GM10248 (cell line): ENCODE measurements around the gene FKBP11.

Experiments used
- CTCF ChIA-PET: fragments of 300-600 bp; sonication (Branson Sonifier 250); formaldehyde crosslinking; extraction: SDS; loops from one replicate; lab custom pipeline; 2021; ENCODE audit warnings: antibody characterized with exemption; lab: Yijun Ruan, JAX
- POLR2A ChIA-PET: fragments of 350-650 bp; sonication (Branson Sonifier 250); formaldehyde crosslinking; extraction: SDS; loops from one replicate; lab custom pipeline; 2020; ENCODE audit warnings: antibody characterized with exemption; lab: Yijun Ruan, JAX
- DNase-seq: peaks from one replicate; pipeline ENCODE4 v3.0.0; 2012; ENCODE audit errors: extremely low spot score
- CTCF ChIP-seq: IDR thresholded peaks from 2 replicates; pipeline ENCODE4 v1.5.1; 2012; ENCODE audit warnings: mild to moderate bottlenecking, low read depth; ENCODE audit errors: extremely low read depth, missing control alignments, control extremely low read depth

Gene FKBP11

GRCh38 chr12:48947727-48948126 is 22.4 kb upstream of the FKBP11 start:
- no peak for TF ChIP-seq CTCF
- DNase-seq = no peak
- POLR2A ChIA-PET = no interaction called here
- CTCF ChIA-PET = interaction anchor here (2.6 to 5.3 kb wide), 2 partner anchors 11 to 41 kb away, joined by 9 to 30 read pairs; no protein-coding TSS in a partner anchor

- no peak for TF ChIP-seq CTCF
- ChIA-PET CTCF (interaction anchor here (2.6 to 5.3 kb wide), 2 partner anchors 11 to 41 kb away, joined by 9 to 30 read pairs; no protein-coding TSS in a partner anchor), POLR2A (interaction anchor here (0.7 kb wide), 1 partner anchor 37 kb away, joined by 5 read pairs; no protein-coding TSS in a partner anchor)
- DNase-seq = no peak
These were observed 21.7 kb upstream of the FKBP11 start for GRCh38 chr12:48946943-48947342.

GRCh38 chr12:48946205-48946604 is 20.9 kb upstream of the FKBP11 start:
- no peak for TF ChIP-seq CTCF
- POLR2A ChIA-PET = no interaction called here
- DNase-seq = no peak
- CTCF ChIA-PET = interaction anchor here (0.8 to 5.3 kb wide), 7 partner anchors 10 to 93 kb away, joined by 3 to 30 read pairs (median 4); partner anchors contain the start of genes FKBP11 and WNT1

- DNase-seq = no peak
- POLR2A ChIA-PET = no interaction called here
- CTCF ChIA-PET = interaction anchor here (1.1 to 5.3 kb wide), 6 partner anchors 7 to 91 kb away, joined by 3 to 30 read pairs (median 10); partner anchors contain the start of genes DDX23, FKBP11 and RND1
- TF ChIP-seq CTCF = no peak
These were observed 17.9 kb upstream of the FKBP11 start for GRCh38 chr12:48943221-48943620.

- POLR2A ChIA-PET = interaction anchor here (1.7 kb wide), 1 partner anchor 15 kb away, joined by 4 read pairs; the partner anchor contains the start of gene FKBP11
- CTCF ChIA-PET = interaction anchor here (1.3 to 9.3 kb wide), 7 partner anchors 9 to 87 kb away, joined by 3 to 111 read pairs (median 23); partner anchors contain the start of genes DDX23, FKBP11 and WNT1
These were observed 14.9 kb upstream of the FKBP11 start for GRCh38 chr12:48940181-48940580.

GRCh38 chr12:48938805-48939204 is 13.5 kb upstream of the FKBP11 start:
- CTCF ChIA-PET = interaction anchor here (1.2 to 9.3 kb wide), 8 partner anchors 9 to 86 kb away, joined by 3 to 111 read pairs (median 18); partner anchors contain the start of genes DDX23, FKBP11 and WNT1
- no peak for TF ChIP-seq CTCF
- DNase-seq = no peak
- POLR2A ChIA-PET = interaction anchor here (1.1 to 1.7 kb wide), 2 partner anchors 13 to 86 kb away, joined by 3 to 4 read pairs; partner anchors contain the start of gene FKBP11

More at GRCh38 chr12:48940181-48940580, 14.9 kb upstream of the FKBP11 start:
- no peak for DNase-seq
- TF ChIP-seq CTCF = no peak
